Activated T-cell treated with anti-CD3 and anti-CD28 coated beads, Interleukin-2, amount 50 U/mL, for 4 hours (primary cell): Measurements from ENCODE around the gene ANXA6. TPM values are rescaled to one million over a fixed set of nuclear protein-coding genes. Genes with fewer than 3 reads are reported as not detected.
"Not testable (repeated sequence)": the region's sequence is repeated elsewhere in the genome, so short reads cannot be mapped to it uniquely, and the experiment has no call there.

Source experiments
- ATAC-seq, 2 donors: fragments of 200-7000 bp; cut with Tn5 transposase; one replicate each; pipeline ENCODE4 v1.10.0; 2021
- DNase-seq: peaks from one replicate; pipeline ENCODE4 v3.0.0-alpha.2; 2020
- H3K27me3 Mint-ChIP-seq: one replicate; pipeline ENCODE4 v1.8.0; 2021; ENCODE audit warnings: low read depth, mixed read lengths
- H3K36me3 Mint-ChIP-seq: one replicate; pipeline ENCODE4 v1.8.0; 2022; ENCODE audit warnings: mixed read lengths; ENCODE audit not compliant: insufficient read depth
- H3K4me1 Mint-ChIP-seq: one replicate; pipeline ENCODE4 v1.8.0; 2021; ENCODE audit warnings: low read depth, mixed read lengths
- H3K4me3 Mint-ChIP-seq: one replicate; pipeline ENCODE4 v1.8.0; 2021; ENCODE audit warnings: mild to moderate bottlenecking, moderate library complexity, mixed read lengths
- H3K9me3 Mint-ChIP-seq: one replicate; pipeline ENCODE4 v1.8.0; 2021; ENCODE audit warnings: mixed read lengths
- total RNA-seq, 3 donors: library from RNA; stranded (reverse); gene quantifications; one replicate each; pipeline ENCODE4 v1.2.1, GENCODE V29; 2021

The ANXA6 gene
- total RNA-seq, 3 donors from 2014 or later = 102 to 156 (median 128) TPM

GRCh38 chr5:151186538-151186937, 29.0 kb upstream of the ANXA6 start:
- ATAC-seq = no peak
- peaks cover 52% of the 10 kb centered on the region for H3K36me3 Mint-ChIP-seq
- peaks cover 21% of the 10 kb centered on the region for H3K9me3 Mint-ChIP-seq
- no peak for DNase-seq
- H3K27me3 Mint-ChIP-seq = no peaks in the 10 kb centered on the region
- H3K4me1 Mint-ChIP-seq = peaks cover 22% of the 10 kb centered on the region
- H3K4me3 Mint-ChIP-seq = no peak overlapping the region

GRCh38 chr5:151186052-151186451, 28.5 kb upstream of the ANXA6 start:
- Mint-ChIP-seq H3K4me1 (peaks cover 17% of the 10 kb centered on the region), H3K27me3 (no peaks in the 10 kb centered on the region), H3K4me3 (no peak overlapping the region), H3K9me3 (peaks cover 16% of the 10 kb centered on the region), H3K36me3 (peaks cover 47% of the 10 kb centered on the region)
- ATAC-seq (no peak), DNase-seq (no peak)

- no peak for ATAC-seq
Measured at GRCh38 chr5:151184316-151185042, 26.9 kb upstream of the ANXA6 start.

GRCh38 chr5:151183456-151184245, 26.1 kb upstream of the ANXA6 start:
- DNase-seq (no peak), ATAC-seq (no peak)
- Mint-ChIP-seq H3K27me3 (no peaks in the 10 kb centered on the region), H3K9me3 (peaks cover under 1% of the 10 kb centered on the region), H3K4me3 (no peak overlapping the region), H3K36me3 (peaks cover 35% of the 10 kb centered on the region), H3K4me1 (peaks cover 6% of the 10 kb centered on the region)

More at GRCh38 chr5:151184316-151185042, 26.9 kb upstream of the ANXA6 start:
- Mint-ChIP-seq H3K4me1 (peaks cover 8% of the 10 kb centered on the region), H3K27me3 (no peaks in the 10 kb centered on the region), H3K4me3 (no peak overlapping the region), H3K36me3 (peaks cover 38% of the 10 kb centered on the region), H3K9me3 (peaks cover 8% of the 10 kb centered on the region)
- DNase-seq = no peak

- Mint-ChIP-seq H3K9me3 (no peaks in the 10 kb centered on the region), H3K4me3 (no peak overlapping the region), H3K36me3 (peaks cover 38% of the 10 kb centered on the region), H3K27me3 (no peaks in the 10 kb centered on the region), H3K4me1 (peaks cover 6% of the 10 kb centered on the region)
- no peak for DNase-seq
- ATAC-seq = no peak
Measured at GRCh38 chr5:151182976-151183375, 25.4 kb upstream of the ANXA6 start.

- Mint-ChIP-seq H3K36me3 (peaks cover 35% of the 10 kb centered on the region), H3K4me1 (peaks cover 6% of the 10 kb centered on the region), H3K9me3 (no peaks in the 10 kb centered on the region), H3K4me3 (no peak overlapping the region), H3K27me3 (no peaks in the 10 kb centered on the region)
- DNase-seq (no peak), ATAC-seq (no peak)
Measured at GRCh38 chr5:151182524-151182900, 24.9 kb upstream of the ANXA6 start.

- Mint-ChIP-seq H3K4me3 (no peak overlapping the region), H3K36me3 (peaks cover 33% of the 10 kb centered on the region), H3K27me3 (no peaks in the 10 kb centered on the region), H3K4me1 (peaks cover 5% of the 10 kb centered on the region), H3K9me3 (no peaks in the 10 kb centered on the region)
- DNase-seq (no peak), ATAC-seq (no peak)
Measured at GRCh38 chr5:151181818-151182523, 24.4 kb upstream of the ANXA6 start.

- Mint-ChIP-seq H3K36me3 (peaks cover 22% of the 10 kb centered on the region), H3K4me3 (no peak overlapping the region), H3K27me3 (no peaks in the 10 kb centered on the region), H3K4me1 (peaks cover 2% of the 10 kb centered on the region), H3K9me3 (no peaks in the 10 kb centered on the region)
- ATAC-seq = no peak
- DNase-seq = no peak
Measured at GRCh38 chr5:151180291-151180690, 22.7 kb upstream of the ANXA6 start.

GRCh38 chr5:151179489-151179840, 21.9 kb upstream of the ANXA6 start:
- Mint-ChIP-seq H3K27me3 (no peaks in the 10 kb centered on the region), H3K36me3 (peaks cover 20% of the 10 kb centered on the region), H3K4me3 (no peak overlapping the region), H3K9me3 (no peaks in the 10 kb centered on the region), H3K4me1 (peaks cover 2% of the 10 kb centered on the region)
- DNase-seq = no peak
- no peak for ATAC-seq

GRCh38 chr5:151178777-151179488, 21.4 kb upstream of the ANXA6 start:
- H3K27me3 Mint-ChIP-seq = no peaks in the 10 kb centered on the region
- H3K4me1 Mint-ChIP-seq = peaks cover 4% of the 10 kb centered on the region
- no peaks in the 10 kb centered on the region for H3K9me3 Mint-ChIP-seq
- no peak overlapping the region for H3K4me3 Mint-ChIP-seq
- no peak for ATAC-seq
- H3K36me3 Mint-ChIP-seq = peaks cover 20% of the 10 kb centered on the region
- DNase-seq = no peak

- ATAC-seq = no peak
- no peak for DNase-seq
- Mint-ChIP-seq H3K4me1 (peaks cover 6% of the 10 kb centered on the region), H3K27me3 (no peaks in the 10 kb centered on the region), H3K36me3 (peaks cover 20% of the 10 kb centered on the region), H3K9me3 (no peaks in the 10 kb centered on the region), H3K4me3 (no peak overlapping the region)
Measured at GRCh38 chr5:151178372-151178771, 20.8 kb upstream of the ANXA6 start.

GRCh38 chr5:151176268-151176667, 18.7 kb upstream of the ANXA6 start:
- not testable (repeated sequence) for H3K4me1 Mint-ChIP-seq, DNase-seq, H3K27me3 Mint-ChIP-seq, H3K4me3 Mint-ChIP-seq, ATAC-seq, H3K9me3 Mint-ChIP-seq
- peaks cover 13% of the 10 kb centered on the region for H3K36me3 Mint-ChIP-seq

GRCh38 chr5:151174612-151175101, 17.1 kb upstream of the ANXA6 start:
- DNase-seq = no peak
- ATAC-seq = no peak
- no peak overlapping the region for H3K4me3 Mint-ChIP-seq
- H3K36me3 Mint-ChIP-seq = peaks cover 13% of the 10 kb centered on the region
- peaks cover 20% of the 10 kb centered on the region for H3K4me1 Mint-ChIP-seq
- H3K27me3 Mint-ChIP-seq = no peaks in the 10 kb centered on the region
- H3K9me3 Mint-ChIP-seq = no peaks in the 10 kb centered on the region
